ENCODE data around the gene RAD18.
A peak's percentile ranks its signal among the peaks of the same experiment; 100 is the strongest.

The RAD18 gene

GRCh38 chr3:8963137-8963853 lies at the start of gene RAD18:
Gene RAD18, minus strand, starts transcription at chr3:8963472. Its CDS starts 87 bp downstream, at chr3:8963385.
- DNase-seq = peak; percentile 47

- no peak for DNase-seq
These were observed 49.2 kb upstream of the RAD18 start for GRCh38 chr3:9012521-9012920.

- no peak for DNase-seq
These were observed 46.8 kb upstream of the RAD18 start for GRCh38 chr3:9009976-9010545.

GRCh38 chr3:9008550-9009255 lies 45.4 kb upstream of the RAD18 start:
- DNase-seq = no peak

GRCh38 chr3:9007928-9008327 lies 44.7 kb upstream of the RAD18 start:
- DNase-seq = no peak

GRCh38 chr3:9007213-9007612 lies 43.9 kb upstream of the RAD18 start:
- no peak for DNase-seq

- no peak for DNase-seq
These were observed 36.8 kb upstream of the RAD18 start for GRCh38 chr3:9000041-9000440.

- DNase-seq = no peak
These were observed 33.9 kb upstream of the RAD18 start for GRCh38 chr3:8997151-8997550.

GRCh38 chr3:8996681-8997121 lies 33.4 kb upstream of the RAD18 start:
- DNase-seq = no peak

GRCh38 chr3:8996216-8996615 lies 32.9 kb upstream of the RAD18 start:
- no peak for DNase-seq

GRCh38 chr3:8994226-8994625 lies 31.0 kb upstream of the RAD18 start:
- no peak for DNase-seq

GRCh38 chr3:8993331-8993730 lies 30.1 kb upstream of the RAD18 start:
- DNase-seq = no peak

GRCh38 chr3:8992854-8993253 lies 29.6 kb upstream of the RAD18 start:
- DNase-seq = no peak

- no peak for DNase-seq
These were observed 28.9 kb upstream of the RAD18 start for GRCh38 chr3:8992199-8992598.

GRCh38 chr3:8990266-8991215 lies 27.3 kb upstream of the RAD18 start:
- no peak for DNase-seq

- DNase-seq = no peak
These were observed 25.7 kb upstream of the RAD18 start for GRCh38 chr3:8988791-8989558.

GRCh38 chr3:8988384-8988655 lies 25.0 kb upstream of the RAD18 start:
- no peak for DNase-seq

GRCh38 chr3:8987645-8988383 lies 24.5 kb upstream of the RAD18 start:
- no peak for DNase-seq

- DNase-seq = no peak
These were observed 24.0 kb upstream of the RAD18 start for GRCh38 chr3:8987226-8987625.

- no peak for DNase-seq
These were observed 23.5 kb upstream of the RAD18 start for GRCh38 chr3:8986741-8987140.

GRCh38 chr3:8985876-8986275 lies 22.6 kb upstream of the RAD18 start:
- no peak for DNase-seq

- DNase-seq = no peak
These were observed 22.1 kb upstream of the RAD18 start for GRCh38 chr3:8985411-8985831.
